ENCODE results near the gene CYP3A4.

GRCh38 chr7:99730238-99730810 lies 53.7 kb downstream of the CYP3A4 start:
- TF ChIP-seq CTCF (conservative IDR thresholded peaks at IDR 0.05; ENCODE audit: low read depth, low read length) (no peak), EZH2phosphoT487 (IDR thresholded peaks at IDR 0.05; ENCODE audit: borderline replicate concordance, low read length) (no peak)
